KG1 (cell line): Measurements from ENCODE around the gene GPR32.
A peak's percentile ranks its signal among the peaks of the same experiment; 100 is the strongest.
"Not testable (repeated sequence)": the region's sequence is repeated elsewhere in the genome, so short reads cannot be mapped to it uniquely, and the experiment has no call there.

ENCODE experiments used
- DNase-seq: peaks from one replicate; lab custom pipeline; 2025; lab: John Stamatoyannopoulos, UW

Gene GPR32

DNA sequence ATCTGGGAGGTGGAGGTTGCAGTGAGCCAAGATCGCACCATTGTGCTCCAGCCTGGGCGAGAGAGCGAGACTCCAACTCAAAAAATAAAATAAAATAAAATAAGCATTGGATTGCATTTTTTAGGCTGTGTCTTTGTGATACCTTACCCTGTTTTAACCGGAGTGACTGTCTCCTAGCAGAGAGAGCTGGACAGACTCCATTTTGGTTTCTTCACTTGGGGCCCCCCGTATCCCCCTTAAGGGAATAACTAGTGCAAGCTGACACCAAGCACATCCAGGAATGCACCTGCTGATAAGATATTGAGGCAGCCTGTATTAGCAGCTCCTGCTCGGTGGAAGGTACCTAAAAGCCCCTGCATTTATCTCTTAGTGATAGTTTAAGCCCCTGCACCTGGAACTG lies 20.8 kb upstream of the GPR32 start:
- DNase-seq, result no peak

GRCh38 chr19:50750010-50750409 lies 20.3 kb upstream of the GPR32 start:
- no peak for DNase-seq

DNA sequence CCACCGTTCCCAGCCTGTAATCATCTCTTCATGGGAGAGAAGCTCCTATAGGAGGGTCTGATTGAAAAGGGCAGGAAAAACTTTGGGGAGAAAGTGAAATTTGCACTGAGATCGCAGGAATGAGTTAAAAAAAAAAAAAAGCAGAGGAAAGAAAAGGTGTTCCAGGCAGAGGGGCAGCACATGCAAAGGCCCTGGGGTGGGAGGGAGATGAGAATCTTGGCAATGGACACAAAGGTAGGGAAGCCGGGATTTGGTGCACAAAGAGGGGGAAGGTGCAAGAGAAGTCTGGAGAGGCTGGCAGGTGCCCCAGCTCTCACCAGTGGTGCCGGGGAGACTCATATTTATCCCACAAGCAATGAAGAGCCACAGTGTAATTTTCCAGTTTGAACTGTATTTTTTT lies 16.4 kb upstream of the GPR32 start:
- DNase-seq, result no peak

DNA sequence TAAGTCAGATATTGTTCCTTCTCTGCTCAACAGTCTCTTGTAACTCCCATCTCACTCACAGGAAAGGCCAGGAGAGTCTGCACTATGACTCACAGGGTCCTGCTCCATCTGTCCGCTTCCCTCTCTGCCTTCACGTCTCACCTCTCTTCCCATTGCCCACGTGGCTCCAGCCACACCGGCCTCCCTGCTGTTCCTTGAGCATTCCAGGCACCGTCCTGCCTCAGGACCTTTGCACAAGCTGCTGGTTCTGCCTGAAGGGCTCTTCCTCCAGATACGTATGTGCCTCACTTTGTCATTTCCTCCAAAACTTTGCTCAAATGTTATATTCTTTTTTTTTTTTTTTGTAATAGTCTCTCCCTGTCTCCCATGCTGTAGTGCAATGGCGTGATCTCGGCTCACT lies 14.0 kb upstream of the GPR32 start:
- not testable (repeated sequence) for DNase-seq

DNA sequence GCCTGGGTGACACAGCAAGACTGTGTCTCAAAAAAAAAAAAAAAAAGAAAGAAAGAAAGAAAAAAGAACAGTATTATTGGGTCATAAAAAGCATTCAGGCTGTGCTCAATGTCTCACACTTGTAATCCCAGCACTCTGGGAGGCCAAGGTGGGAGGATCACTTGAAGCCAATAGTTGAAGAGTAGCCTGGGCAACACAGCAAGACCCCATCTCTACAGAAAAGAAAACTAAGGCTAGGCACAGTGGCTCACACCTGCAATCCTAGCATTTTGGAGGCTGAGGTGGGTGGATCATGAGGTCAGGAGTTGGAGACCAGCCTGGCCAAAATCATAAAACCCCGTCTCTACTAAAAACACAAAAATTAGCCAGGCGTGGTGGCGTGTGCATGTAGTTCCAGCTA lies 12.6 kb upstream of the GPR32 start:
- not testable (repeated sequence) for DNase-seq

DNA sequence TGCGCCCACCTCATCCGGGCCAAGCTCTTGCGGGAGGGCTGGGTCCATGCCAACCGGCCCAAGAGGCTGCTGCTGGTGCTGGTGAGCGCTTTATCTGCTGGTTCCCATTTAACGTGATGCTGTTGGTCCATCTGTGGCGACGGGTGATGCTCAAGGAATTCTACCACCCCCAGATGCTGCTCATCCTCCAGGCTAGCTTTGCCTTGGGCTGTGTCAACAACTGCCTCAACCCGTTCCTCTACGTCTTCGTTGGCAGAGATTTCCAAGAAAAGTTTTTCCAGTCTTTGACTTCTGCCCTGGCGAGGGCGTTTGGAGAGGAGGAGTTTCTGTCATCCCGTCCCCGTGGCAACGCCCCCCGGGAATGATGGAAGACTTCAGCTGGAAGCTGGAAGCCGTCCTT lies 11.2 kb upstream of the GPR32 start:
- not testable (repeated sequence) for DNase-seq

DNA sequence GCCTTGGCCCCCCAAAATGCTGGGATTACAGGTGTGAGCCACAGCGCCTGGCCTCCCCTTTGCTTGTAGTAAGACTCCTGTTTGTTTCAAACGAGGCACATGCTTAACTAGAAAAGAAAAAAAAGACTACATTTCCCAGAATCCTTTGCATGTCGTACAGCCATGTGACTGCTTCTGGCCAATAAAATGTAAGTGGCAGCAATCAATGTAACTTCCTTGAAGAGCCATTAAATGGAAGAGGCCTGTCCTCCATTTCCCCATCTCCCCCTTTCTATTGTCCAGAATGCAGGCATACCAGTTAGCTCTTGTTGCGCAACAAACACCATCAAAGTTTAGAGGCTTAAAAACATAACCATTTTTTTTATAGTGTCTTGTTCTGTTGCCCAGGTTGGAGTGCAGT lies 10.4 kb upstream of the GPR32 start:
- peak; percentile 13 for DNase-seq

DNA sequence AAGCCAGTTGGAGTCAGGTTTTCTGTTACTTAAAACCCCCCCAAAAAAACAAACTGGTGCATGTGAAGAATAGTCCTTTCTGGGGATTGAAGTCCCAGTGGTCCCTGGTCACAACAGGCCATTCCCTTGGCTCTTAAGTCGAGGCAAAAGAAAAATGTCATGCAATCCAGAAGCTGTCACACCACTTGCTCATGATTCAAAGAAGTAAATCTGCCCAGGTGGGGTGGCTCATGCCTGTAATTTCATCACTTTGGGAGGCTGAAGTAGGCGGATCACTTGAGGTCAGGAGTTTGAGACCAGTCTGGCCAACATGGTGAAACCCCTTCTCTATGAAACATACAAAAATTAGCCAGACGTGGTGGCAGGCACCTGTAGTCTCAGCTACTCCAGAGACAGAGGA lies 8.8 kb upstream of the GPR32 start:
- DNase-seq, result not testable (repeated sequence)

DNA sequence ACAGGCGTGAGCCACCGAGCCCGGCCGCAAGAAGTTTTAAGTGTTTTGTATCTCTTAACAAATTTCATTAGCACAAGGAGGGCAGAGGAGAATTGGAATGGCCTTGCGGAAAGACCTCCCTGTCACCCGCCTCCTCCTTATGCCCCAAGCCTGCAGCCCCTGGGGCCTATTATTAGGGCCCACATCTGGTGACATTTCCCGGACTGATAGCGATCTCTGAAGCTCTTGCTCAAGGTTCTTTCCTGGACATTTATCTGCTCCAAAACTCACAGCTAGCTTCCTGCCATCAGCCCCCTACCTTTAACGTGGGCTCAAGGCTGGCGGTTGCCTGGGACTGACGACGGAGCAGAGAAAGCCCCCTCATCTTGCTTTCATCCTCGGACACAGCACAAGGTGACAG lies 6.7 kb upstream of the GPR32 start:
- not testable (repeated sequence) for DNase-seq

GRCh38 chr19:50764409-50764808 lies 5.9 kb upstream of the GPR32 start:
- no peak for DNase-seq

DNA sequence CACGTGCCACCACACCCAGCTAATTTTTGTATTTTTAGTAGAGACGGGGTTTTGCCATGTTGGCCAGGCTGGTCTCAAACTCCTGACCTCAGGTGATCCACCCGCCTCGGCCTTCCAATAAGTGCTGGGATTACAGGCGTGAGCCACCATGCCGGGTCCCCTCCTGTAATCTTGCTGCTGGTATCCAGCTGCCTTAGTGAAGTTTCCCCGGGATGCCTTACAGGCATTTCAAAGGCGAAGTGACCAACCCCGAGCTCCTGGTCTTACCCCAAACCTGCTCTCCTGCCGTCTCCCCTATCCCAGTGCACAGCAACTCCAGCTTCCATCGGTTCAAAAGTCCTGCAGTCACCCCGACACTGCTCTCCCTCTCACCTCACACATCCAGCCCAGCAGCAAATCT lies 3.5 kb upstream of the GPR32 start:
- not testable (repeated sequence) for DNase-seq

GRCh38 chr19:50767263-50767662 lies 3.0 kb upstream of the GPR32 start:
- DNase-seq, result not testable (repeated sequence)

GRCh38 chr19:50768277-50768676 lies 2.0 kb upstream of the GPR32 start:
- DNase-seq, result no peak

GRCh38 chr19:50770888-50771287 lies 624 bp downstream of the GPR32 start:
- no peak for DNase-seq

DNA sequence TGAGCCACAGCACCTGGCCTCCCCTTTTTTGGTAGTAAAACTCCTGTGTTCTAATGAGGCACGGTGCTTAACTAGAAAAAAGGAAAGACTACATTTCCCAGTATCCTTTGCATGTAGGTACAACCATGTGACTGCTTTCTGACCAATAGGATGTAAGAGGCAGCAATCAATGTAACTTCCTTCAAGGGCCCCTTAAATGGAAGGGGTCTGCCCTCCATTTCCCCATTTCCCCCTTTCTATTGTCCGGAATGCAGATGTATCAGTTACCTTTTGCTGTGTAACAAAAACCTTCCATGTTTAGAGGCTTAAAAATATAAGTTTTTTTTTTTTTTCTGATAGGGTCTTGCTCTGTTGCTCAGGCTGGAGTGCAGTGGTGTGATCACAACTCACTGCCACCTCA lies 2.2 kb downstream of the GPR32 start:
- no peak for DNase-seq

DNA sequence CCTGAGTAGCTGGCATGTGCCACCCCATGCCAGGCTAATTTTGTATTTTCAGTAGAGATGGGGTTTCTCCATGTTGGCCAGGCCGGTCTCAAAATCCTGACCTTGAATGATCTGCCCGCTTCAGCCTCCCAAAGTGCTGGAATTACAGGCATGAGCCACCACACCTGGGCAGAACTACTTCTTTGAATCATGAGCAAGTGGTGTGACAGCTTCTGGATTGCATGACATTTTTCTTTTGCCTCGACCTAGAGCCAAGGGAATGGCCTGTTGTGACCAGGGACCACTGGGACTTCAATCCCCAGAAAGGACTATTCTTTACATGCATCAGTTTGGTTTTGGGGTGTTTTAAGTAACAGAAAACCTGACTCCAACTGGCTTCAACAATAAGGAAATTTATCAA lies 2.6 kb downstream of the GPR32 start:
- DNase-seq, result not testable (repeated sequence)

DNA sequence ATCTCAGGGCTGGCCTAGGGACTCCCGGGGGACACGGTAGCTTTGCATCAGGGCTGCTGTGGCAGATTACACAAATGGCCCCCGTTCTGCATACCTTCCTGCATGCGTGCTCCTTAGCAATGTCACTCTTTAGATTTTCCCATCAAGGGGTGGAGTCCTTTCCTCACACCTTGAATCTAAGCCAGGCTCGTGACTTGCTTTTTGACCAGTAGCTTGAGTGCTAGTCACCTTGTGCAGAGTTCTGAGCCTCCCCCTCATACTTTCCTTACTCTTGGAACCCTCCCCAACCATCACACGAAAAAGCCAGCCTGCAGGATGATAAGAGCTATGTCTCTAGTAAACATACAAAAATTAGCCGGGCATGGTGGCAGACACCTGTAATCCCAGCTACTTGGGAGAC lies 3.2 kb downstream of the GPR32 start:
- not testable (repeated sequence) for DNase-seq

- DNase-seq, result no peak
Measured at GRCh38 chr19:50776131-50776530, 5.9 kb downstream of the GPR32 start.

GRCh38 chr19:50777261-50777660 lies 7.0 kb downstream of the GPR32 start:
- DNase-seq, result no peak

DNA sequence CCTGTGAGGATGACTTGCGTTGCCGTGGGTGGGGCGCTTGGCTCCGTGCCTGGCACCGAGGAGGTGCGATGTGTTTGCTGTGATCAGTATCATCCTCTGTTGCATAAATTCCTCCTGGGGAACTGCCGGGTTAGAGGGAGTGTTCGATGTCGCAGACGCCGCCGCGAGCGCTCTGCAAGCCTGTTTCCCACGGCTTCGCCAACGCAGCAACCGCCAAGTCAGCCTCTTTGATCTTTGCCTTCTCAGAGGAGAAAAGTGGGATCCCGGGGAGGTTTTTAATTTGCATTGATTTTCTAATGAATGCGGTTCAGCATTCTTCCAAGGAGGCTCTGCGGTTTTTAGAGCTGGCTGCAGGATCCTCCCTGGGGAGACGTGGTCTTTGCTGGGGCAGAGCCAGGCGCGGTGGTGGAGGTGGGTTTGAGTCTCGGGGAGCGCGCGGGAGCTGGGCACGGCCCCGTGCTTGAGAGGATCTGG lies 7.6 kb downstream of the GPR32 start:
- DNase-seq, result no peak

DNA sequence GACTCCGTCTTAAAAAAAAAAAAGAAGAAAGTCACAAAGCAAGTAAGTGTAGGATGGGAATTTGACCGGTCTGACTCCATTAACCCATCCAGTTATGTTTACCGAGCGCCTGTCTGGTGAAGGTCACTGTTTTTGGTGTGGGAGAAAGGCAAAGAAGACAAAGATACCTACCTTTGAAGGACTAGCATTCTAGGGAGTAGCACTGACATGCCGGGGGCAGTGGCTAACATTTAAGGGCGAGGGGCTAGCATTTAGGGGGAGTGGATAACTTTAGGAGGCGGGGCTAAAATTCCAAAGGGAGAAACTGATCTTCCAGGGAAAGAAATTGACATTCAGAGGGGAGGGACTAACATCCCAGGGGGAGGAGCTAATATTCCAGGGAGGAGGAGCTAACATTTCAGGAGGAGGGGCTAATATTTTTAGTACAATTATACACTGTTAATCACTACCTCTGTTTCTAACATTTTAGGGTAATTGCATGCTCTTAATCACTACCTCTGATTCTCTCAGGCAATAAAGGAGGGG lies 8.7 kb downstream of the GPR32 start:
- DNase-seq, result no peak

- no peak for DNase-seq
Measured at GRCh38 chr19:50779504-50780457, 9.5 kb downstream of the GPR32 start.

DNA sequence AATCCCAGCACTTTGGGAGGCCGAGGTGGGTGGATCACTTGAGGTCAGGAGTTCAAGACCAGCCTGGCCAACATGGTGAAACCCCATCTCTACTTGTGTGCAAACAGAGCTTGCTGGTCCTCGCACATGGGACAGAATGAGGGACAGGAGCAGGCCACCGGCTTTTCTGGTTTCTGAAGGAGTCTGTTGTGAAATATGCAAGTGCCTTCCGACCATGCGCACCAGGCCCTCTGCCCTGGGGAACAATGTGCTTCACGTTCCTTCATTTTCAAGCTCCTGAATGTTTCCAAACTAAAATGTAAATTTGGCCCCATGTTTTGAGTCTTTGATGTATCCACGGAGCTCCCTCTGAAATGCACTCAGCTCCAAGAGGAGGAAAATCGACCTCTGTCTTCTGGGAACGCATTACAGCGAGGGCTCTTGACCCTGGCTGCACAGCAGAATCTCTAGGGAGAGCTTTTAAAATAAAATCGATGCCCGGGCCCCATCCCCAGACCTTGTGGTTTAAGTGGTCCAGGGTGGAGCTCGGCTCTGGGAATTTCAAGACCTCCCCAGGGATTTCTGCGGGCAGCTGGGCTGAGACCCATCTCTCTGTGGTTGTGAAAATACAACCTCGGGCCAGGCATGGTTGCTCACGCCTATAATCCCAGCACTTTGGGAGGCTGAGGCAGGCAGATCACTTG lies 10.6 kb downstream of the GPR32 start:
- DNase-seq, result no peak
